HG03439 (cell line): Measurements from ENCODE around the gene ZP2.
"Not testable (repeated sequence)": the region's sequence is repeated elsewhere in the genome, so short reads cannot be mapped to it uniquely, and the experiment has no call there.

Source experiments
- ATAC-seq: cut with Tn5 transposase; IDR thresholded peaks from one replicate; pipeline ENCODE4 v1.9.1; 2021; ENCODE audit warnings: mild to moderate bottlenecking, moderate library complexity; ENCODE audit not compliant: unreplicated experiment

The ZP2 gene

DNA sequence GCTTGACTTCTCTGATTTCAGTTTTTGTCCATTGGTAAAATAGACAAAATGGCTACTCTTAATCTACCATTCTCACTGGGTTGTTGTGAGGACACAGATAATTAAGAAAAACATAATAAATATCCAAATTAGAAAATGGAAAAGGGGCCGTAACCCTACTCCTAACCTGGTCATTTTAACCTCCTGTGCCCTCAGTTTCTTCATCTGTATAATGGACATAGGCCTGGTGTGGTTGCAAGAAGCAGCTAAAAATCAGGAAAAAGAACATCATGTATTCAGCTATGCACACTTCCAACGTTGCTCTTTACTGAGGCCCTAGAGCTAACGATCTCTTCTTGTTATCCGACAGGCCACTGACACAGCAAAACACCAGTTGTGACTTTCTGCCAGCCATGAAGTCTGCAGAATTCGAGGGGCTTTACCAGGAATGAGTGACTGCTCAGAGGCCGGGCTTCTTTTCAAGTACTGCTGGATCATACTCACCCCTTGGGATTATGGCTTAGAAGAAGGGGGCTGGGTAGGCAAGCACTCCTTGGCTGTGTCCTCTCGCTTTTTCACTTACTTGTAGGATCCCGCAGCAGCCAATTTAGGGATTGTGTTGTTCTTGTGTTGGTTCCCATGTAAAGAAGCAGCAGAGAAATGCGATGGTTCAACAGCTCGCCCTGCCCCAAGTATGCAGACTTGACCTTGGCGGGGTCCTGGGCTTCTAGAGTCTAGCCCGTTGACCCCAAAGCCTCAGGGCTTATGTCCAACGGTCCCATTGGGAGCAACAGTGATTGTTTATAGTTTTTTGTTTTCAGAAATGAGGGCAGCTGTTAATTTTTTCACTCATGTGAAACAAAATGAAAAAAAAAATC is 32.0 kb downstream of the ZP2 start:
- no peak for ATAC-seq

GRCh38 chr16:21175397-21175796 is 36.0 kb downstream of the ZP2 start:
- ATAC-seq: no peak

- ATAC-seq: no peak
These were observed 38.7 kb downstream of the ZP2 start for GRCh38 chr16:21172650-21173049.

- not testable (repeated sequence) for ATAC-seq
These were observed 41.3 kb downstream of the ZP2 start for GRCh38 chr16:21170116-21170515.

DNA sequence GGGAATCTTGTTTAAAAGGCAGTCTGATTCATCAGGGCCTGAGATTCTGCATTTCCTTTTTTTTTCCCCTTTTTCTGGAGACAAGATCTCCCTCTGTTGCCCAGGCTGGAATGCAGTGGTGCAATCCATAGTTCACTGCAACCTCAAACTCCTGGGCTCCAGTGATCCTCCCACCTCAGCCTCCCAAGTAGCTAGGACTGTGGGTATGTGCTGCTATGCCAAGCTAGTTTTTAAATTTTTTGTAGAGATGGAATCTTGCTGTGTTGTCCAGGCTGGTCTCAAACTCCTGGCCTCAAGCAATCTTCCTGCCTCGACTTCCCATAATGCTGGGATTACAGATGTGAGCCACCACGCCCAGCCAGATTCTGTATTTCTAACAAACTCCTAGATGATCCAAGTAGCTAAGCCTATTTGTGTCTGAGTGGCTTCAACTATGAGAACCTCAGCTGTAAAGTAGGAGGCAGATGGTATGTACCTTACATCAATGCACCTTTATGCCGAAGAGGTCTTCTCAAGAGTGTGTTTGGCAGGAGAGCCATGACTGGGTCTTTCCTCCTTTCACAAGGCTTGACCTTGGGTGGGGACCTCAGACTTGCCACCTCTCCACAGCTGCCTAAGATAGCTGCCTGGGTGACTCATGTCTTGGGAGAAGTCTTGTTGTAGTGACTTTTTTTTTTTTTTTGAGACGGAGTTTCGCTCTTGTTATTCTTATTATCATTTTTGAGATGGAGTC is 42.0 kb downstream of the ZP2 start:
- no peak for ATAC-seq

- no peak for ATAC-seq
These were observed 43.3 kb downstream of the ZP2 start for GRCh38 chr16:21167929-21168602.

GRCh38 chr16:21167360-21167759 is 44.0 kb downstream of the ZP2 start:
- ATAC-seq: no peak

GRCh38 chr16:21166561-21166961 is 44.8 kb downstream of the ZP2 start:
- ATAC-seq: no peak

DNA sequence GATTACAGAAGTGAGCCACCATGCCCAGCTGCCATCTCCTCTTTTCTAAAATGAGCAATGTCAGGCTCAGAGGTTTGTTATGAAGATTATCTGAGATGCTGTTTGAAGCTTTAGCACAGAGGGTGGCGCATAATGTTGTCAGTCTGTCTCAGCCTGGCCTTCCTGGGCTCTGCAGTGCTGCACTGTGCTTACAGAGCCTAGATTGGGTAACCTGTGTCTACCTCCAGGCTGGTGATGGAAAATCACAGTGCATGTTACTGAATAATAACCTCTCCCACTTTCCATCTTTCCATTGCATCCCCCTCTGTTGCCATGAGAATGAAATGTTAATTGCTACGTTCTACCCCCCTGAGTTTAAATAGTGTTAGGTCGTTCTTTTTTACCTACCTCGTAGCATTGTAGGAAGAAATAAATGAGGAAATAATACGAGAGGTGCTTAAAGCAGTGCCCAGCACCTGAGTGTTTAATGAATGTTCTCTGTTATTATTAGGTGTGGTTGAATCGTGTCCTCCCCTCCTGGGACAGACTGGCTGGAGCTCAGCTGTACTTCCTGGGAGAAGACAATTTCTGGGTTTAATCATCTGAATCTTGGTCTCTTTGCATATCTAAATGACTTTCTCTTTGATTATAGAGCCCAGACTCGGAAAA is 46.7 kb downstream of the ZP2 start:
- ATAC-seq: no peak

GRCh38 chr16:21163576-21163975 is 47.8 kb downstream of the ZP2 start:
- ATAC-seq: no peak

GRCh38 chr16:21162661-21163151 is 48.7 kb downstream of the ZP2 start:
- ATAC-seq: no peak

DNA sequence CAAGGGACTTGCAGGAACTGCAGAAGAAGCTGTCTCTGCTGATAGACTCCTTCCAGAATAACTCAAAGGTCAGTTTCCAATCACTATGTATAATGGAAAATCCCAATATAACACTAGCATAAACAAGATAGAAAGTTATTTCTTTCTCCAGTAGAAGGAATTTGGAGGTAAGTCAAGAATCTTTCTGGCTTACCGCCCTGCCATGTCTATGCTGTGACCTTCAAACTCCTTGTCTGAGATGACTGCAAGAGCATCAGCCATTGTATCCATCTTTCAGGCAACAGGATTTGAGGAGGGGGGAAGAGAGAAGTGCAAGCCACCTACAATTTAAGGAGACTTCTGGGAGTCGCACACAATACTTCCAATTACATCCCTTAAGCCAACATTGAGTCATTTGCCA is 50.2 kb downstream of the ZP2 start:
- ATAC-seq: no peak

- ATAC-seq: no peak
These were observed 51.1 kb downstream of the ZP2 start for GRCh38 chr16:21160276-21160675.

- no peak for ATAC-seq
These were observed 52.0 kb downstream of the ZP2 start for GRCh38 chr16:21159281-21159951.

- peak; percentile 60 for ATAC-seq
These were observed 52.9 kb downstream of the ZP2 start, which contains the start of gene LDAF1 for GRCh38 chr16:21158208-21159110. LDAF1 (plus strand) TSS chr16:21158674; CDS start chr16:21161183, 2,509 bp downstream.

DNA sequence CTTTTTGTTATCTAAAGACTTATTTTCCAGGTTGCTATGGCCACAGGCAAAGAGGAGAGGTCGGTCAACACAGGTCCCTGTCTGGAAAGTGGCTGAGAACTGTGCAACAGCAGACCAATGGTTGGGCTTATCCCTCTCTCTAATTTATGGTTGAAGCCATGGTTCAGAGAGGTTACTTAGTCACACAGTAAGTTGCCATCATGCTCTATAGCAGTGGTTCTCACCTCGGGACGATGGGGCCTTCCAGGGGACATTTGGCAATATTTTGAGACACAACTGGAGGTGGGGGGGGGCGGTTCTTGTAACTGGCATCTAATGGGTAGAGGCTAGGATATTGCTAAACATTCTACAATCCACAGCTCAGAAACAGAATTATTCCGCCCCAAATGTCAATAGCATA is 53.7 kb downstream of the ZP2 start:
- ATAC-seq: no peak

GRCh38 chr16:21156767-21157467 is 54.5 kb downstream of the ZP2 start:
- no peak for ATAC-seq

DNA sequence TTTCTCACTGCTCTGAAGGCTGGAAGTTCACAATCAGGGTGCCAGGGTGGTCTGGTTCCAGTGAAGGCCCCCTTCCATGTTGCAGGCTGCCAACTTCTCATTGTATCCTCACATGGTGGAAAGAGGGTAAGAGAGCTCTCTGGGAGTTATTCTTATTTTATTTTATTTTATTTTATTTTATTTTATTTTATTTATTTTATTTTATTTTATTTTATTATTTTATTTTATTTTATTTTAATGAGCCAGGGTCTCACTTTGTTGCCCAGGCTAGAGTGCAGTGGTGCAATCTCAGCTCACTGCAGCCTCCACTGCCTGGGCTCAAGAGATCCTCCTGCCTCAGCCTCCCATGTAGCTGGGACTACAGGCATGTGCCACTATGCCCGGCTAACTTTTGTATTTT is 55.4 kb downstream of the ZP2 start:
- not testable (repeated sequence) for ATAC-seq
